SW480 (cell line): ENCODE measurements around the gene FADS6.
A peak's percentile ranks its signal among the peaks of the same experiment; 100 is the strongest.

Experiments used
- DNase-seq: peaks from one replicate; pipeline ENCODE4 v3.0.0-alpha.2; 2016; ENCODE audit warnings: low spot score

The FADS6 gene, protein sequence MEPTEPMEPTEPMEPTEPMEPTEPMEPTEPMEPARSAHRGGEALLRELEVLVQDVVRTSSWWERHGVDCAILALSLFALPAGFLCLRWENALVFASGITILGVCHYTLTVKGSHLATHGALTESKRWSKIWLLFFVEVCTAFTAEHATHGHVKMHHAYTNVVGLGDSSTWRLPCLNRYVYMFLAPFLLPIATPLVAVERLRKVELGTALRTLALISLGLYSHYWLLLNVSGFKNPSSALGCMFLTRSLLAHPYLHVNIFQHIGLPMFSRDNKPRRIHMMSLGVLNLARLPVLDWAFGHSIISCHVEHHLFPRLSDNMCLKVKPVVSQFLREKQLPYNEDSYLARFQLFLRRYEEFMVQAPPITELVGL

DNA sequence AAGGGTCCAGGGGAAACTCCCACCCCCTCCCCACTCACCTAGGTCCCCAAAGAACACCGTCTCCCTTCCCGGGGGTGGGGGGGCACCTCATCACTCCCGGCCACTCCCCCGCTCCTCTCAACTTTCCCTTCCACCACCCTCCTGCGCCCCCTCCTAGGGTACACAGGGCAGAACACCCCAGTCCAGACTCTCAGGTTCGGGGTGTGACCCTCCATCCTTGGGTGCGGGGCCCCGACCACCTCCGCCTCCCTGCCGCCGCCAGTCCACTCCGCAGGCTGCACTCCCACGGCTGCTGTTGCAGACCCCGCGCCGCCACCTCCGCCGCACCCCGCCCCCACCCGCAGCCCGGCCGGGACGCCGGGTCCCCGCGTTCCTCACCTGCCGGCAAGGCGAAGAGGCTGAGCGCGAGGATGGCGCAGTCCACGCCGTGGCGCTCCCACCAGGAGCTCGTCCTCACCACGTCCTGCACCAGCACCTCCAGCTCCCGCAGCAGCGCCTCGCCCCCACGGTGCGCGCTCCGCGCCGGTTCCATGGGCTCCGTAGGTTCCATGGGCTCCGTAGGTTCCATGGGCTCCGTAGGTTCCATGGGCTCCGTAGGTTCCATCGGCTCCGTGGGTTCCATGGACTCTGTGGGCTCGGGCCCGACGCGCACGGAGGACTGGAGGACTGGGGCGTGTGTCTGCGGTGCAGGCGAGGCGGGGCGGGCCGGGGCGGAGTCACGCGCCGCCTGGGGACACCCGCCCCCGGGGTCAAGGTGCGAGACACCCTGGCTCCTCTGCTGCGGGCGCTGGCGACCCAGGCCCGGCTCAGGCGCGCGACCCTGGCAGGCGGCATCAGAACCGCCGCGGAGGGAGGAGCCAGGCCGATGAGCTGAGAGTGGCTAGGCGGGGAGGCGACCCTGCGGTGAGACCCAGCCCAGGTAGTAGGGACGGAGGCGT, at the start of gene FADS6:
Gene FADS6, minus strand, starts transcription at position 660 of the 938 bp plus-strand sequence. Its CDS starts 38 bp downstream, at position 622.
- no peak for DNase-seq

DNA sequence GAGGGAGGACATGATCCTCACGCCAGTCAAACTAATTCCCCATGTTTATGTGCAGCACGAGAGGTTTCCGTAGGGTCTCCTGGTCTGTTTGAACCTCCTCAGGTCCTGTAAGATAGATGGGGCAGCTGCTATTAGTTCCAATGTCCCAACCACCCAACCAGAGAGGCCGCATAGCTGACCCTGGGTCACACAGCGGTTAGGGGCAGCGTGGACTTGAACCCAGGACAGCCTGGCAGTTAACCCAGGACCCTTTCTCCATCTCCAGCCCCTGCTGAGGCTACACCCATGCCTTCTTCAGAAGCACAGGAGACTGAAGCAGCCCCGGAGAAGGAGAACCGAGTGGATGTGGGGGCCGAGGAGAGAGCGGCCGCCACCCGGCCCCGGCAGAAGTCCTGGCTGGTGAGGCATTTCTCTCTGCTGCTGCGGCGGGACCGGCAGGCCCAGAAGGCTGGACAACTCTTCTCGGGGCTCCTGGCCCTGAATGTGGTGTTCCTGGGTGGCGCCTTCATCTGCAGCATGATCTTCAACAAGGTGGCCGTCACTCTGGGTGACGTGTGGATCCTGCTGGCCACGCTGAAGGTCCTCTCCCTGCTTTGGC, 47.8 kb upstream of the FADS6 start:
- no peak for DNase-seq

DNA sequence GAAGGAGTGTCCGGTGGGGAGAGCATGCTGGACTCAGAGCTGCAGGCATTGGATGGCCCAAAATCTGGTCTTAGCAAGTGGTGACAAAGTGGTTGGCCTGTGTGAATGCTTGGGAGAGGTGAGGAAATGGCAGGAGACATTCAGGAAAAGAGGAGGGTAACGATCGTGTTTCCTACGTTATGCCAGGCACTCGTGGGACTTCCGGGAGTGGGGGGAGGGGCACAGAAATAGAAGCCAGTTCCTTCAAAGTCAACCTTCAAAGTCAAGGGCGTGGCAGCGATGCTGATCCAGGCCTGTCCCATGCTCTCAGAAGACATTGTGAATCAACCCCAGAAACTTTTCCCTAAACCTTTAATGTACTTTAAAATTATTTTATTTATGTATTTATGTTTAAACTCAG, 46.1 kb upstream of the FADS6 start:
- no peak for DNase-seq

DNA sequence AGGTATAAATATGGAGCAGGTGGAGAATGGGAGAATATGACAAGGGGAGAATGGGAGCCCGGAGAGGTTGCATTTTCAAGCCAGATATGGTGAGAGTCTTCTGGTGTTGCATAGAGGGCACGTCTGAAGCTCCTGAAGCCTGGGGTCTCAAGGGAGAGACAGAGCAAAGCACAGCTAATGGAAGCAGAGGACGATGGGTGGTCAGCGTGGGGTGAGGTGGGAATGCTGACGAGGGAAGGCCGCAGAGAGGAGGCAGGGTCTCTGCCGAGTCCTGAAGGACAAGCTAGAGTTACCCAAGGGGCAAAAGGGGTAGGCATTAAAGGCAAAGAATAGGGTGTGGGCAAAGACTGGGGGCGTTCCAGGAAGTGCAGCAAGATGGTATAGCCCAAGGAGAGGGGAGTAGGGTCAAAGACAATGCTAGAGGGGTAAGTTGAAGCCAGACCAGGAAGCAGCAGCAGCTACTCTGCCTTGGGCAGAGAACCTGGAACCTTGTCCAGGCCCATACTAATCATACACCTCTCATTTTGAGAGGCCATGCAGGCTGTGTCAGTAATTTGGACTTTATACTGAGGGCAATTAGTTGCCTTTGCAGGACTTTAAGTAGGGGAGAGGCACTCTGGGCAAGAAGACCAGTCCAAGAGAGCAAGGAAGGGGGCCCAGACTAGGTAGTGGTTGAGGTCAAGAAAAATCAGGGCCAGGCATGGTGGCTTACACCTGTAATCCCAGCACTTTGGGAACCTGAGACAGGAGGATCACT, 44.9 kb upstream of the FADS6 start:
- no peak for DNase-seq

DNA sequence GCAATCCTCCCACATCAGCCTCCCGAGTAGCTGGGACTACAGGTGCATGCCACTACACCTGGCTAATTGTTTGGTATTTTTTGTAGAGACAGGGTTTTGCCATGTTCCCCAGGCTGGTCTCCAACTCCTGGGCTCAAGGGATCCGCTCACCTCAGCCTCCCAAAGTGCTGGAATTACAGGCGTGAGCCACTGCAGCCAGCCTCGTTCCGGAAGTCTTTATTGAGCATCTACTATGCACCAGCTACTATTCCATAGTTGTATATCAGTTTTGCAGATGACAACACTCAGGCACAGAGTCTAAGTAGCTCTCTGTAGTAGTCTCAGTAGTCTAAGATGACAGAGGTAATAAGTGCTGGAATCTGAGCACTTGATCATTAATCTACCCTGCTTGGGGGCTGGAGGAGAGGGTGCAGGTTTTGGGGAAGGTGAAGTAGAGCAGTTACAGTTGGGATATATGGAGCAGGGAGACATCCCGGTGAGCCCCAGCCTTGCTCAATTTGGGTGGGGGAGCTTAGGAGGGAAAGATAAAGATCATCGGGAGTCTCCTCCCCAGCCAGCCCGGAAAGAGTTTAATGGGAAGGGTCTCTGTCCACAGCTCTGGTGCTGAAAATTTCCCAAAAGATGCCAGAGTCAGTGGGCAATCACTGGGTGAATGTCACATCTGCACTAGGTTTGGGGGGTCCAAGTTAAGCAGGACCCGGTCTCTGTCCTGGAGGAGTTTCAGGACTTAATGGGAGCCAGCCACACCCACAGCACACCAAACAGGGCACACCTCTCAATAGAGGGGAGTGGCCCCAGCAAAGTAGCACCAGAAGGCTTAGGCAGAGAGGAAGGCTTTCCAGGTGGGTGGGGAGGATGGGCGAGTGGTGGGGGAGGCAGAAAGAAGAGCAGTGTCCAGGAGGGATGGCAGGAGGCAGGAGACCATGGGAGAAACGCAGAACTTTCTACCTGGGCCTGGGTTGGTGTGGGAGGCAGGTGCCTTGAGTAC, 43.9 kb upstream of the FADS6 start:
- DNase-seq, result no peak

DNA sequence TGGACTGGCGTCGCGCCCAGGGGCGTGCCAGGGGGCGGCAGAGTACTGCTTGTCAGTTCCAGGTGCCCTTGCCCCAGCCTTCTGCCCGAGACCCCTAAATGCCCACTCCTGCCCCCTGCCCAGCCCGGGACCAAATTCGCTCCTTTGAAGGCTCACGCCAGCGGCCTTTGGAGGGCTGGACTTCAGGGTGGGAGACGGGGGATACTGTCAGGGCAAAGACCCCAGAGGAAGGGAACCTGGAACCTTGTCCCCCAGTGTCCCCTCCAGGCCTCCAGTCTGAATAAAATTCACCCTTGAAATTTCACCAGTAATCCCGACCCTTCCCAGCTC, 43.0 kb upstream of the FADS6 start:
- DNase-seq, result no peak

DNA sequence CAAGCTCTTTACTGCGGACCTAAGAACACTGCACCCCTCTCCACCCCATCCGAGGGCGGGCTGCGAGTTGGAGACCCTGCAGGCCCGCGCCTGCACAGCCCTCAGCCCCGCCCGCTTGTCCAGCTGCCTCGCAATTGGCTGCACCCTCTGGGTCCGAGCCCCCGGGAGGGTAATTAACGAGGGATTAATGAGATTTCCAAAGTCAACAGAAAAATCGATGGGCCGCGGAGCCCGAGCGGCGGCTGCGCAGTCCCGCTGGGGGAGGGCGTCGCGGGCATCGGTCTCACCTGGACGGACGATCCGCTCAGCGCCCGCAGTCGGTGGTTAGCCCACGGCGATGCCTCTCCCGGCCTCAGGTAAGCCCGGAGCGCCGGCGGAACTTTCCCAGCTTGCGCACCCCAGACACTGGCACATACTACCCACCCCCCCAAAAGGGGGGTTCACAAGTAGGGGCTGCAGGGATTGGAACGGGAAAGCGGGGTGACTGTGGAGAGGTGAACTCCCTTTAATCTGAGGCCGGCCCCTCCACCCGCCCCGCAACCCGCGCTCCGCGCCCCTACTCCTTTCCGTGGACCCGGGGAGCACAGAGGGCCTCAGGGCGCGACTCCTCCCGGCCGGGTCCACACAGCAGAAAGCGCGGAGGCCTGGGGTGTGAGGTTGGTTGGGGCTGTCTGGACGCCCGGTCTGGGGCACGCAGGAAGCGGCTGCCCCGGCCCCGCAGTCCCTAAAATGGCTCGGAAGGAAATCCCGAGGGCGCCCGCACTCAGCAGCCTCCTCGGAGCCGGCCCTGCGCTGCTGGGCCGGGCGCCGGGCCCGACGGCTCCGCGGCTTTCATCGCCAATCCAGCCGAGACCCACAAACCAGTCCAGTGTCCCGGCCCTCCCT, 42.4 kb upstream of the FADS6 start, which contains the start of gene OTOP3:
Gene OTOP3, plus strand, starts transcription at position 314 of the 885 bp plus-strand sequence. Its CDS starts 24 bp downstream, at position 338.
- no peak for DNase-seq

DNA sequence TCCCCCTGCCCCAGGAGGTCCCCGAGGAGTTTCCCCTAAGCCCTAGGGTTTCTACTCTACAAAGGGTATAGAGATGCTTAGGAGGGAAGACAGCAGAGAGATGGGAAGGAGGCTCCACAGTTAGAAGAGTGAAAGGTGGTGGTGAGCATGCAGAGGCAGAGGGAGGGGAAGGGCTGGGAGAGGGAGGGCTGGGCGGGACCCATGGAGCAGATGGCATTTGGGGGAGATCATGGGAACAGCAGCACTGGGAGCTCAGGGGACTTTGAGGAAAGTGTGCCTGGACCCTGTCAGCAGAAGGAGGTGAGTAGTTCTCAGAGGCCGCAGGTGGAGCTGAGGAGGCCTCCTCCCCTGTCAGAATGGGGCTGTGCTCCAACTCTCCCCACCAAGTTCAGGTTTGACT, 41.6 kb upstream of the FADS6 start:
- DNase-seq, result no peak

DNA sequence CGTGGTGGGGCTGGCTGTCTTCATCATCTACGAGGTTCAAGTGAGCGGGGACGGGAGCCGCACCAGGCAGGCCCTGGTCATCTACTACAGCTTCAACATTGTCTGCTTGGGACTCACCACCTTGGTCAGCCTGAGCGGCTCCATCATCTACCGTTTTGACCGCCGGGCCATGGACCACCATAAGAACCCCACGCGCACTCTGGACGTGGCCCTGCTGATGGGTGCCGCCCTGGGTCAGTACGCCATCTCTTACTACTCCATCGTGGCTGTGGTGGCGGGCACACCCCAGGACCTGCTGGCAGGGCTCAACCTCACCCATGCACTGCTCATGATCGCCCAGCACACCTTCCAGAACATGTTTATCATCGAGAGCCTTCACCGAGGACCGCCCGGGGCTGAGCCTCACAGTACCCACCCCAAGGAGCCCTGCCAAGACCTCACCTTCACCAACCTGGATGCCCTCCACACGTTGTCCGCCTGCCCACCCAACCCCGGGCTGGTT, 37.2 kb upstream of the FADS6 start:
- no peak for DNase-seq

DNA sequence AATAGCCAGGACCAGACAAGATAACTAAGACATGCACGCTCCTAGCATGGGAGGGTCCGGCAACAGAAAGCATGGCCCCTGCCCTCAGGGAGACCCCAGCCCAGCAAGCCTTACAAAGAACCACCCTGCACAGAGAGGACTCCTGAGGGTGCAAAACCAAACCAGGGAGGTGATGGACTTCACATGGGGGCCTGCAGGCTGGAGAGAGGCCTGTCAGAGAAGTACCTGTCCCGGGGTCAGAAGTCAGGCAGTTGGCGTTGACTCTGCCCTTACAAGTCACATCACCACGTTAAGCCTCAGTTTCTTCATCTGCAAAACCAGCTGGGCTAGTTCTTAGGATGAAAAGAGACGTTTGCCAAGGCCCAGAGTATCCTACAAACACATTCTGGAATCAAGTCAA, 35.4 kb upstream of the FADS6 start:
- no peak for DNase-seq

DNA sequence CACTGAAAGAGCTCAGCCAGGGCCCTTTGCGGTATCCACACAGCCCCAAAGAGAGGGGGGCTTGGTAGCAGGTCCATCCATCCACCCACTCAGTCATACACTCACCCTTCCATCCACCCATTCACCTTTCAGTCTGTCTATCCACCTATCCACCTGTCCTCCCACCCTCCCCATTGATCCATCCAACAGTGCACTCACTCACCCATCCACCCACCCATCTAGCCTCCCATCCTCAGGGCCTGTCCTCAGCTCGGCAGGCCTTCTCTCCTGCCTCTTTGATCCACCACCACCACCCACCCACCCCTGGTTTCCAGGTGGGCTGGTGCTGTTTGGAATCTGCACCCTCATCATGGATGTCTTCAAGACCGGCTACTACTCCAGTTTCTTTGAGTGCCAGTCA, 31.8 kb upstream of the FADS6 start:
- no peak for DNase-seq

DNA sequence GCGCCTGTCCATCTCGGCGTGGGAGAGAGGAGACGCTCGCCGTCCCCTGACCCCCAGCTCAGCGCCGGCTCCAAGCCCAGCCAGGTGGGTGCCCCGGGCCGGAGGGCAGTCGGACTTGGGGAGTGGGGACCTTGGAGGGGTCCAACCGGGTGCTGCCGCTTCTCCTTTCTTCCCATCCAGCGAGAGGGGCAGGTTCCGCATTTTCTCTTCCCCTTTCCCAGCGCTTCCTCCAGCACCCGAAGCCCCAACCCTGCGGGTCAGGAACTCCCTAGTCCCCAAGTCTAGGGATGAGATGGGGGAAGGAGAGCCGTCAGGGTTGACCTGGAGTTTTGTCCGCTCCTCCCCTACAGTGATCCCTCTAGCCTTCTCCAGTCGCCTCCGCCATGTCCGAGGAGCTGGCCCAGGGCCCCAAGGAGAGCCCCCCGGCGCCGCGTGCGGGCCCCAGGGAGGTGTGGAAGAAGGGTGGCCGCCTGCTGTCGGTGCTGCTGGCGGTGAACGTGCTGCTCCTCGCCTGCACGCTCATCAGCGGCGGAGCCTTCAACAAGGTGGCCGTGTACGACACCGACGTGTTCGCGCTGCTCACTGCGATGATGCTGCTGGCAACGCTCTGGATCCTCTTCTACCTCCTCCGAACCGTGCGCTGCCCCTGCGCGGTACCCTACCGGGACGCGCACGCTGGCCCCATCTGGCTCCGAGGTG, 31.0 kb upstream of the FADS6 start, which contains the start of gene OTOP2:
Gene OTOP2, plus strand, starts transcription at position 24 of the 699 bp plus-strand sequence. Its CDS starts 360 bp downstream, at position 384.
- DNase-seq, result no peak

DNA sequence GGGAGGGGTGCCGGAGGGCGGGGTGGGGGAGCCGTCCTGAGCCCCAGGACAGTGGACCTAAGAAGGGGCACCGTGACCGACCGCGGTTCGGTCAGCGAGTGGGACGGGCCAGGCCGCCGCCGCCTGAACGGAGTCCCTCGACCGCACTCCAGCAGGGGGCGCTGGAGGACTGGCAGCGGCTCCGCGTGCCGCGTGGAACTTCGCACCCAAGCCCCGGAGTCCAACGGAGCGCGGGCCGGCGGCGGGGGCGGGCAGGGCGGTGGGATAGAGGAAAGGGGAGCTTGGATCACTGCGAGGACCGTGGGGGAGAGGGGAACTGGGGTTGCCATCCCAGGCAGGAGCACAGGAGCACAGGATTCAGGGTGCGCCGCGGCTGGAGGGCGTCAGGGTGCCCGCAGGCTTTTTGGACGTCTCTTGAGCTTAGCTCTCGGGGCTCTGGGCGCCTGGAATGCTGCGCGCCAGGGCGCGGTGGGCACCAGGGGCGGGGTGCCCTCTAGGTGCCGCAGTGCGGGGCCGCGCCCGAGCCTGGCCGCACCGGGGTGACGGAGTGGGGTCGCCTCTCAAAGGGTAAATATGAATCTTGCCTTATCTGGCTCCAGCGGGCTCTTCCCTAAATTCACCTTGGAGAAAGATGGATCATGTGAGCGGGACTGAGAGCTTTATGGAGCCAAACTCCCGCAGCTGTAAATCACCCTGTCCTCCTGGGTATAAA, 30.3 kb upstream of the FADS6 start:
- peak; percentile 32 for DNase-seq

DNA sequence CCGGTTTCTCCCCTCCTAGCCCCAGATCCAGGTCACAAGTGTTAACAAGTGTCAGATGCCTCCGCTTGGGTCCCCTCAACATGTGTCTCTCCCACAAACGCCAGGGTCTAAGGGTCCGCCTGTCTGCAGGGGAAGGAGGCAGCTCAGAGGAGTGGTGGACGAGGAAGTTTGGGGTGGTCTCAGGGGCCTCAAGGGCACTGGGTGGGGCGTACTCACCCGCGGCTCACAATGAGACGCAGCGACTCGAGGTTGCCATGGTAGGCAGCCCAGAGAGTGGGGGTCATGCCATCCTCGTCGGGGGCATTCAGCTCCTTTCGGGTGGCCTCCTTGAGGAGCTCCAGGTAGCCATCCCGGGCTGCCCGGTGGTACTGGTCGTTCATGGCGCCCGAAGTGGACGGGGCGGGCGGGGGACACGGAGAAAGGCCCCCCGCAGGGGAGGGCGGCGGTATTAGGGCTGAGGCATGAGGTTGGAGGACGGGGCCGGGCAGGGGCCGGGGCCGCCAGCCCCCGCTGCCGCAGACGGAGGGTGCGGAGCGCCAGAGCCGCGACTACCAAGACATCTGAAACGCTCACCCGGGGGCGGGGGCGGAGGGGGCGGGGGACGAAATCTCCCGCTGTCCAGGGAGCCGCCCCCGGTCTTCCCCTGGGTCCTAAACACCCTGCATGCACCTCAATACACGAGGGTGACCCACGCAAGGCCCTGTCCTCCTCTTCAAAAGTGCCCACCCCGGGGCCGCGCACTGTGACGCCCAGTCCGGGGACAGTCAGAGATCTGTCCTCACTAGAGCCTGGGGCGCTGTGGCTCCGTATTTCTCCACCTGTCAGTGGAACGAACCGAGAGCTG, 29.5 kb upstream of the FADS6 start, which contains the start of gene USH1G:
Gene USH1G, minus strand, starts transcription at position 562 of the 844 bp plus-strand sequence. Its CDS starts 182 bp downstream, at position 380.
- DNase-seq, result no peak

DNA sequence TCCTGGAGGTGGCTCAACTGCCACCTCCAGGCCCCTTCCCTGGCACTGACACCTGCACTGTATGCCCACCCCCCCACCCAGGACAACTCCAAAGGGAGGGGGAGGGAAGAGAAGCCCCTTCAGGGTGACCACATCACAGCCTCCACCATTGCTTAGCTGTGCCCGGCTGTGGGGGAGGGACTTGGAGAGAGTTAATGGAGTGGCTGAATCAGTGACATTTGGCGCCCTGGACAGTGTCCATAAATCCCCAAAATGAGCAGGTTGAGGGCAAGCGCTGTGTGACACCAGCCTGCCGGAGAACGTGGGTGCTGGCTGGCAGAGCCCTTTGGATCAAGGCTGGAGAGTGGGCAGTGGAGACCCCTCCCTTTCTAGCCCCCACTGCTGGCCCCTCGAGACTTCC, 28.7 kb upstream of the FADS6 start:
- DNase-seq, result no peak

DNA sequence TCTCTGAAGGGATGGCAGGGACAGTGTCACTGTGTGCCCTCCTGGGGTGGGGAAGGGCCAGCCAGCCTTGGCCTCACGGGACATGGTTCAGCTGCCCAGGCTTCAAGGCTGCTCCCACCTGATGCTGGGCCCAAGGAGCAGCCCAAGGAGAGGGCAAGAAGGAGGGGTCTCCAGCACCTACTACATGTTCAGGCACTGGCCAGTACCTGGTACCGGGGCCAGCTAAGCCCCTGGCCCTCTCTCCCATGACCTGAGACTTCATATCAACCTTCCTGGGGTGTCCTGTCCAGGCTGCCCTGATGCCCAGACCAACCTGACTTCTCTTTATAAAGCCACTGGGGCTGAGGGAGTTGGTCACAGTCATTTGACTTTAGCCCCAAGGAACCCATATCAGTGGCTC, 28.3 kb upstream of the FADS6 start:
- no peak for DNase-seq
